Measurements from ENCODE around the gene SPTLC1.
A peak's percentile ranks its signal among the peaks of the same experiment; 100 is the strongest.
"Not testable (repeated sequence)": the region's sequence is repeated elsewhere in the genome, so short reads cannot be mapped to it uniquely, and the experiment has no call there.

DNA sequence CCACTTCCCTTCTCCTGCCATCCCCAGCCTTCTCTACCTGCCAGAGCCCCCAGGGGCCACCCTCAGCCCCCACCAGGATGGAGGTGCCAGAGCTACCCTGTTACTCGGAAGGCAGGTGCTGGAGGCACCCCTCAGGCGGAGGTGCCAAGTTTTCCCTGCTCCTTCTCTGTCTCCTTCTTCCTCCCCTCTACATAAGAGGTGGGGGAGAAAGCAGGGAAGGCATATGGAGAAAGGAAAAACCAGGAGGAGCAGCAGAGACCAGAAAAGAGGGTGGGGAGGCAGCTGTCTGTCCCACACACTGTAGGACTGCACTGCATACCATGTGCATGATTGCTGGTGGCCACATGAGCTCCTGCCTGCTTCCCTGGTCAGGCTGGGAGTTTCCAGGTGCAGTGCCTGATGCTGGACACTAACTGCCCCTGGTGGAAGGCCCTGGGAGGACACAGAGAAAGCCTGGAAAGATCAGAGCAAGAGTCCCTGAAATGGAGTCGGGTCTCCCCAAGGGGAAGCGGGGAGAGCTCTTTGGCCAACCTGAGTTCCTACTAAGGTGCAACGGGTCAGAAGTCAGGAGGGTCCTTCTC lies 23.8 kb upstream of the SPTLC1 start:
- TF ChIP-seq, protein P1, sequence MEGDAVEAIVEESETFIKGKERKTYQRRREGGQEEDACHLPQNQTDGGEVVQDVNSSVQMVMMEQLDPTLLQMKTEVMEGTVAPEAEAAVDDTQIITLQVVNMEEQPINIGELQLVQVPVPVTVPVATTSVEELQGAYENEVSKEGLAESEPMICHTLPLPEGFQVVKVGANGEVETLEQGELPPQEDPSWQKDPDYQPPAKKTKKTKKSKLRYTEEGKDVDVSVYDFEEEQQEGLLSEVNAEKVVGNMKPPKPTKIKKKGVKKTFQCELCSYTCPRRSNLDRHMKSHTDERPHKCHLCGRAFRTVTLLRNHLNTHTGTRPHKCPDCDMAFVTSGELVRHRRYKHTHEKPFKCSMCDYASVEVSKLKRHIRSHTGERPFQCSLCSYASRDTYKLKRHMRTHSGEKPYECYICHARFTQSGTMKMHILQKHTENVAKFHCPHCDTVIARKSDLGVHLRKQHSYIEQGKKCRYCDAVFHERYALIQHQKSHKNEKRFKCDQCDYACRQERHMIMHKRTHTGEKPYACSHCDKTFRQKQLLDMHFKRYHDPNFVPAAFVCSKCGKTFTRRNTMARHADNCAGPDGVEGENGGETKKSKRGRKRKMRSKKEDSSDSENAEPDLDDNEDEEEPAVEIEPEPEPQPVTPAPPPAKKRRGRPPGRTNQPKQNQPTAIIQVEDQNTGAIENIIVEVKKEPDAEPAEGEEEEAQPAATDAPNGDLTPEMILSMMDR (IDR thresholded peaks at IDR 0.05), result peak in 1 of 6 experiments; percentile 14
- not testable (repeated sequence) for TF ChIP-seq POLR2A (IDR thresholded peaks at IDR 0.05)

Measured in Peyer's patch (tissue), 4 donors.